GM23338 (cell line): Measurements from ENCODE around the gene PDCD11. TPM values are rescaled to one million over a fixed set of nuclear protein-coding genes. Genes with fewer than 3 reads are reported as not detected.

Experiments
- ATAC-seq: fragments of 200-7000 bp; cut with Tn5 transposase; 3 replicates; pipeline ENCODE4 v1.9.1; 2020
- DNase-seq: peaks from one replicate; pipeline ENCODE4 v3.0.0-alpha.2; 2015; ENCODE audit warnings: low spot score
- H2AFZ ChIP-seq: fragments of 200-600 bp; sonication (generic); 2 replicates; pipeline ENCODE4 v1.8.0; 2016; ENCODE audit warnings: antibody characterized with exemption, mild to moderate bottlenecking, moderate library complexity
- H3F3A ChIP-seq: fragments of 200-600 bp; sonication (generic); replicated peaks from 2 replicates; pipeline ENCODE4 v1.8.0; 2017; ENCODE audit warnings: antibody characterized with exemption, mixed run types, low read depth
- H3K27ac ChIP-seq: fragments of 200-600 bp; sonication (generic); 2 replicates; pipeline ENCODE4 v1.6.1; 2016; ENCODE audit warnings: low read depth
- H3K27me3 ChIP-seq: fragments of 200-600 bp; sonication (generic); 2 replicates; pipeline ENCODE4 v1.8.0; 2016; ENCODE audit warnings: mild to moderate bottlenecking, mixed run types, moderate library complexity; ENCODE audit not compliant: insufficient read depth
- H3K36me3 ChIP-seq: fragments of 200-600 bp; sonication (generic); 2 replicates; pipeline ENCODE4 v1.8.0; 2016; ENCODE audit warnings: mild to moderate bottlenecking; ENCODE audit not compliant: insufficient read depth
- H3K4me1 ChIP-seq: fragments of 200-600 bp; sonication (generic); 2 replicates; pipeline ENCODE4 v1.8.0; 2016; ENCODE audit warnings: mild to moderate bottlenecking, moderate library complexity; ENCODE audit not compliant: insufficient read depth
- H3K4me2 ChIP-seq: fragments of 200-600 bp; sonication (generic); 2 replicates; pipeline ENCODE4 v1.7.1; 2017; ENCODE audit warnings: mixed run types
- H3K4me3 ChIP-seq: fragments of 200-600 bp; sonication (generic); 2 replicates; pipeline ENCODE4 v1.6.1; 2016; ENCODE audit warnings: mixed run types
- H3K79me2 ChIP-seq: fragments of 200-600 bp; sonication (generic); replicated peaks from 2 replicates; pipeline ENCODE4 v1.8.0; 2017; ENCODE audit warnings: mild to moderate bottlenecking; ENCODE audit not compliant: insufficient read depth
- H3K9me2 ChIP-seq: fragments of 200-600 bp; sonication (generic); 2 replicates; pipeline ENCODE4 v1.8.0; 2017; ENCODE audit not compliant: insufficient read depth
- H4K20me1 ChIP-seq: fragments of 200-600 bp; sonication (generic); replicated peaks from 2 replicates; pipeline ENCODE4 v1.8.0; 2017; ENCODE audit warnings: mild to moderate bottlenecking; ENCODE audit not compliant: insufficient read depth
- H3K27ac Mint-ChIP-seq: 2 replicates; pipeline ENCODE4 v1.8.0; 2020; ENCODE audit warnings: inconsistent platforms, mild to moderate bottlenecking, moderate library complexity, mixed read lengths
- H3K27me3 Mint-ChIP-seq: 3 replicates; pipeline ENCODE4 v1.8.0; 2022; ENCODE audit warnings: low read depth, mild to moderate bottlenecking, moderate library complexity, mixed read lengths, inconsistent platforms; ENCODE audit not compliant: insufficient read depth, poor library complexity
- H3K36me3 Mint-ChIP-seq: 3 replicates; pipeline ENCODE4 v1.8.0; 2021; ENCODE audit warnings: low read depth, mild to moderate bottlenecking, inconsistent platforms, moderate library complexity, mixed read lengths
- H3K4me1 Mint-ChIP-seq: 3 replicates; pipeline ENCODE4 v1.8.0; 2020; ENCODE audit warnings: mild to moderate bottlenecking, inconsistent platforms, mixed read lengths
- H3K4me3 Mint-ChIP-seq: 3 replicates; pipeline ENCODE4 v1.8.0; 2021; ENCODE audit warnings: moderate library complexity, mild to moderate bottlenecking, inconsistent platforms, mixed read lengths
- H3K9me3 Mint-ChIP-seq: 3 replicates; pipeline ENCODE4 v1.8.0; 2020; ENCODE audit warnings: moderate library complexity, mild to moderate bottlenecking, inconsistent platforms, mixed read lengths
- CTCF ChIP-seq, 2 experiments: fragments of 200-600 bp in 1 of 2; sonication (generic) in 1 of 2; conservative IDR thresholded peaks; 2 replicates each; pipeline versions ENCODE4 v1.5.1 to v1.6.1; 2016 to 2017; ENCODE audit warnings: antibody characterized with exemption in 2 of 2, low read depth in 2 of 2, mild to moderate bottlenecking in 2 of 2, moderate library complexity in 1 of 2
- ETS1 ChIP-seq: IDR thresholded peaks from 2 replicates; pipeline ENCODE4 v1.6.1; 2016; ENCODE audit warnings: antibody characterized with exemption
- EZH2 ChIP-seq: fragments of 200-600 bp; sonication (generic); IDR thresholded peaks from one replicate; pipeline ENCODE4 v1.8.0; 2017; ENCODE audit warnings: antibody characterized with exemption, mild to moderate bottlenecking, low read depth; ENCODE audit not compliant: unreplicated experiment
- EZH2phosphoT487 ChIP-seq: fragments of 200-600 bp; sonication (generic); IDR thresholded peaks from one replicate; pipeline ENCODE4 v1.8.1; 2018; ENCODE audit warnings: antibody characterized with exemption; ENCODE audit not compliant: unreplicated experiment
- NANOG ChIP-seq: IDR thresholded peaks from 2 replicates; pipeline ENCODE4 v1.6.1; 2016; ENCODE audit warnings: antibody characterized with exemption, borderline replicate concordance
- POLR2AphosphoS5 ChIP-seq: IDR thresholded peaks from 2 replicates; pipeline ENCODE4 v1.6.1; 2016; ENCODE audit warnings: antibody characterized with exemption, low read depth
- STAT1 ChIP-seq: IDR thresholded peaks from one replicate; pipeline ENCODE4 v1.6.1; 2016; ENCODE audit warnings: antibody characterized with exemption; ENCODE audit not compliant: unreplicated experiment
- ZNF114 ChIP-seq: fragments of 250-450 bp; sonication (Bioruptor Pico); IDR thresholded peaks from 2 replicates; pipeline ENCODE4 v1.5.0; 2020; ENCODE audit warnings: mild to moderate bottlenecking, moderate library complexity
- polyA plus RNA-seq: library from polyadenylated mRNA; unstranded; fragments of >200 nt; fragmentation: Nextera tagmentation; extraction: Ambion mirVana; gene quantifications from 2 replicates; pipeline ENCODE4 v1.2.1, GENCODE V29; 2016
- total RNA-seq: library from RNA; depleted of rRNA; stranded (reverse); fragments of >200 nt; shearing (Covaris generic); gene quantifications from 2 replicates; pipeline ENCODE4 v1.2.3, GENCODE V29; 2014
- TF ChIP-seq, protein P1 (sequence below): fragments of 250-450 bp; sonication (Bioruptor Pico); IDR thresholded peaks from 2 replicates; pipeline ENCODE4 v1.5.0; 2020; ENCODE audit warnings: mild to moderate bottlenecking, moderate library complexity

The PDCD11 gene
- total and polyA plus RNA-seq, 2 experiments from 2014 or later, result 82.1 to 87.8 TPM

GRCh38 chr10:103417601-103418000 is 21.2 kb downstream of the PDCD11 start (continued):
- TF ChIP-seq, protein P1, sequence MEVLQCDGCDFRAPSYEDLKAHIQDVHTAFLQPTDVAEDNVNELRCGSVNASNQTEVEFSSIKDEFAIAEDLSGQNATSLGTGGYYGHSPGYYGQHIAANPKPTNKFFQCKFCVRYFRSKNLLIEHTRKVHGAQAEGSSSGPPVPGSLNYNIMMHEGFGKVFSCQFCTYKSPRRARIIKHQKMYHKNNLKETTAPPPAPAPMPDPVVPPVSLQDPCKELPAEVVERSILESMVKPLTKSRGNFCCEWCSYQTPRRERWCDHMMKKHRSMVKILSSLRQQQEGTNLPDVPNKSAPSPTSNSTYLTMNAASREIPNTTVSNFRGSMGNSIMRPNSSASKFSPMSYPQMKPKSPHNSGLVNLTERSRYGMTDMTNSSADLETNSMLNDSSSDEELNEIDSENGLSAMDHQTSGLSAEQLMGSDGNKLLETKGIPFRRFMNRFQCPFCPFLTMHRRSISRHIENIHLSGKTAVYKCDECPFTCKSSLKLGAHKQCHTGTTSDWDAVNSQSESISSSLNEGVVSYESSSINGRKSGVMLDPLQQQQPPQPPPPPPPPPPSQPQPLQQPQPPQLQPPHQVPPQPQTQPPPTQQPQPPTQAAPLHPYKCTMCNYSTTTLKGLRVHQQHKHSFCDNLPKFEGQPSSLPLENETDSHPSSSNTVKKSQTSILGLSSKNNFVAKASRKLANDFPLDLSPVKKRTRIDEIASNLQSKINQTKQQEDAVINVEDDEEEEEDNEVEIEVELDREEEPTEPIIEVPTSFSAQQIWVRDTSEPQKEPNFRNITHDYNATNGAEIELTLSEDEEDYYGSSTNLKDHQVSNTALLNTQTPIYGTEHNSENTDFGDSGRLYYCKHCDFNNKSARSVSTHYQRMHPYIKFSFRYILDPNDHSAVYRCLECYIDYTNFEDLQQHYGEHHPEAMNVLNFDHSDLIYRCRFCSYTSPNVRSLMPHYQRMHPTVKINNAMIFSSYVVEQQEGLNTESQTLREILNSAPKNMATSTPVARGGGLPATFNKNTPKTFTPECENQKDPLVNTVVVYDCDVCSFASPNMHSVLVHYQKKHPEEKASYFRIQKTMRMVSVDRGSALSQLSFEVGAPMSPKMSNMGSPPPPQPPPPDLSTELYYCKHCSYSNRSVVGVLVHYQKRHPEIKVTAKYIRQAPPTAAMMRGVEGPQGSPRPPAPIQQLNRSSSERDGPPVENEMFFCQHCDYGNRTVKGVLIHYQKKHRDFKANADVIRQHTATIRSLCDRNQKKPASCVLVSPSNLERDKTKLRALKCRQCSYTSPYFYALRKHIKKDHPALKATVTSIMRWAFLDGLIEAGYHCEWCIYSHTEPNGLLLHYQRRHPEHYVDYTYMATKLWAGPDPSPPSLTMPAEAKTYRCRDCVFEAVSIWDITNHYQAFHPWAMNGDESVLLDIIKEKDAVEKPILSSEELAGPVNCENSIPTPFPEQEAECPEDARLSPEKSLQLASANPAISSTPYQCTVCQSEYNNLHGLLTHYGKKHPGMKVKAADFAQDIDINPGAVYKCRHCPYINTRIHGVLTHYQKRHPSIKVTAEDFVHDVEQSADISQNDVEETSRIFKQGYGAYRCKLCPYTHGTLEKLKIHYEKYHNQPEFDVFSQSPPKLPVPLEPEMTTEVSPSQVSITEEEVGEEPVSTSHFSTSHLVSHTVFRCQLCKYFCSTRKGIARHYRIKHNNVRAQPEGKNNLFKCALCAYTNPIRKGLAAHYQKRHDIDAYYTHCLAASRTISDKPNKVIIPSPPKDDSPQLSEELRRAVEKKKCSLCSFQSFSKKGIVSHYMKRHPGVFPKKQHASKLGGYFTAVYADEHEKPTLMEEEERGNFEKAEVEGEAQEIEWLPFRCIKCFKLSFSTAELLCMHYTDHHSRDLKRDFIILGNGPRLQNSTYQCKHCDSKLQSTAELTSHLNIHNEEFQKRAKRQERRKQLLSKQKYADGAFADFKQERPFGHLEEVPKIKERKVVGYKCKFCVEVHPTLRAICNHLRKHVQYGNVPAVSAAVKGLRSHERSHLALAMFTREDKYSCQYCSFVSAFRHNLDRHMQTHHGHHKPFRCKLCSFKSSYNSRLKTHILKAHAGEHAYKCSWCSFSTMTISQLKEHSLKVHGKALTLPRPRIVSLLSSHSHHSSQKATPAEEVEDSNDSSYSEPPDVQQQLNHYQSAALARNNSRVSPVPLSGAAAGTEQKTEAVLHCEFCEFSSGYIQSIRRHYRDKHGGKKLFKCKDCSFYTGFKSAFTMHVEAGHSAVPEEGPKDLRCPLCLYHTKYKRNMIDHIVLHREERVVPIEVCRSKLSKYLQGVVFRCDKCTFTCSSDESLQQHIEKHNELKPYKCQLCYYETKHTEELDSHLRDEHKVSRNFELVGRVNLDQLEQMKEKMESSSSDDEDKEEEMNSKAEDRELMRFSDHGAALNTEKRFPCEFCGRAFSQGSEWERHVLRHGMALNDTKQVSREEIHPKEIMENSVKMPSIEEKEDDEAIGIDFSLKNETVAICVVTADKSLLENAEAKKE, result no peak
- TF ChIP-seq ZNF114 (no peak), STAT1 (no peak), POLR2AphosphoS5 (no peak), EZH2phosphoT487 (no peak)

- Histone ChIP-seq H2AFZ (no peak overlapping the region), H3K4me3 (no peak overlapping the region), H3K79me2 (no peaks in the 10 kb centered on the region), H3K27me3 (no peaks in the 10 kb centered on the region), H4K20me1 (peaks cover 26% of the 10 kb centered on the region), H3K9me2 (no peaks in the 10 kb centered on the region), H3K36me3 (peaks cover 86% of the 10 kb centered on the region), H3F3A (peaks cover 3% of the 10 kb centered on the region; the same call in 1 of the 2 replicates), H3K4me1 (no peaks in the 10 kb centered on the region), H3K4me2 (no peak overlapping the region), H3K27ac (no peak overlapping the region)
- no peak for DNase-seq
- peaks cover 2% of the 10 kb centered on the region for H3K27me3 Mint-ChIP-seq
- H3K4me1 Mint-ChIP-seq, result no peaks in the 10 kb centered on the region
- no peak overlapping the region for H3K27ac Mint-ChIP-seq
- peaks cover 94% of the 10 kb centered on the region for H3K36me3 Mint-ChIP-seq
- no peak overlapping the region for H3K4me3 Mint-ChIP-seq
- H3K9me3 Mint-ChIP-seq, result no peaks in the 10 kb centered on the region; the same call in 2 of the 3 replicates
- no peak for ATAC-seq
- TF ChIP-seq STAT1, result no peak
- TF ChIP-seq CTCF (conservative IDR thresholded peaks at IDR 0.05; ENCODE audit: low read depth in 2 of 2), result no peak
- TF ChIP-seq ETS1, result no peak
- no peak for TF ChIP-seq EZH2
- no peak for TF ChIP-seq NANOG
- no peak for TF ChIP-seq POLR2AphosphoS5
- TF ChIP-seq ZNF114, result no peak
Measured at GRCh38 chr10:103419101-103419500, 22.7 kb downstream of the PDCD11 start.
